AG08396 (cell line): ENCODE results near the gene NEURL1.
A peak's percentile ranks its signal among the peaks of the same experiment; 100 is the strongest.

ENCODE experiments used
- DNase-seq: peaks from one replicate; pipeline ENCODE4 v3.0.0; 2012; ENCODE audit warnings: low spot score, mixed read lengths

The NEURL1 gene

GRCh38 chr10:103584216-103585010 is 90.9 kb downstream of the NEURL1 start:
- DNase-seq: no peak

GRCh38 chr10:103585011-103585405 is 91.5 kb downstream of the NEURL1 start:
- DNase-seq: no peak

- no peak for DNase-seq
Measured at GRCh38 chr10:103587073-103587472, 93.6 kb downstream of the NEURL1 start.

GRCh38 chr10:103589074-103589630 is 95.6 kb downstream of the NEURL1 start:
- DNase-seq: no peak

- DNase-seq: no peak
Measured at GRCh38 chr10:103590060-103590459, 96.6 kb downstream of the NEURL1 start.

GRCh38 chr10:103590744-103591291 is 97.3 kb downstream of the NEURL1 start:
- DNase-seq: no peak

- peak; percentile 81 for DNase-seq
Measured at GRCh38 chr10:103592186-103593021, 98.9 kb downstream of the NEURL1 start.

GRCh38 chr10:103593022-103593570 is 99.6 kb downstream of the NEURL1 start:
- DNase-seq: no peak

- no peak for DNase-seq
Measured at GRCh38 chr10:103595933-103596726, 102.6 kb downstream of the NEURL1 start.

GRCh38 chr10:103597003-103597402 is 103.5 kb downstream of the NEURL1 start:
- no peak for DNase-seq

GRCh38 chr10:103598654-103599115 is 105.2 kb downstream of the NEURL1 start:
- peak; percentile 93 for DNase-seq

GRCh38 chr10:103599211-103599610 is 105.7 kb downstream of the NEURL1 start:
- DNase-seq: no peak

- no peak for DNase-seq
Measured at GRCh38 chr10:103599907-103600306, 106.4 kb downstream of the NEURL1 start.

- no peak for DNase-seq
Measured at GRCh38 chr10:103600325-103600724, 106.8 kb downstream of the NEURL1 start.

- no peak for DNase-seq
Measured at GRCh38 chr10:103600956-103601569, 107.6 kb downstream of the NEURL1 start.

GRCh38 chr10:103602028-103602851 is 108.7 kb downstream of the NEURL1 start:
- no peak for DNase-seq

- no peak for DNase-seq
Measured at GRCh38 chr10:103602852-103603155, 109.3 kb downstream of the NEURL1 start.

GRCh38 chr10:103603382-103603781 is 109.9 kb downstream of the NEURL1 start:
- no peak for DNase-seq

- DNase-seq: peak; percentile 92
Measured at GRCh38 chr10:103605359-103606096, 112.0 kb downstream of the NEURL1 start.
